Muscle of back (tissue), 11 donors: ENCODE measurements around the gene SMCO2. TPM values are rescaled to one million over a fixed set of nuclear protein-coding genes. Genes with fewer than 3 reads are reported as not detected.

Source experiments
- DNase-seq, 3 donors: peaks; one replicate each; pipeline versions ENCODE4 v3.0.0 to v3.0.0-alpha.2; 2013
- polyA plus RNA-seq, 10 donors: library from polyadenylated mRNA; unstranded; fragments of 120-200 nt; gene quantifications; one replicate each; pipeline ENCODE4 v1.2.1, GENCODE V29; 2013; ENCODE audit not compliant: insufficient read length in 10 of 10

SMCO2 gene
- polyA plus RNA-seq, 10 donors: not detected

DNA sequence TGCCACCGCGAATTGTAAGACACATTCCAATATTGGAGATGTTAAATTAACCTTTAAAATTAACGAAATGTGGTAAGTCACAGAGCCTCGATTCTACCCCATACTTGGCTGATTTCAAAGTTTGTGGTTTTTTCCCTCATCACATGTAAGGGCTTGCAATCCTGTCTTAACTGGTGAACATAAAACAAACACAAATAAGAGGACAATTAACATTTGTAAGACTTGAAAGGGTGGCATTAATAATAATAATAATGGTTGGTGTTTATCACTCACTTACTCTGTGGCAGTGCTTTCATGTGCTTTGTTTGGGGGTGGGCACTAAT is 104.1 kb downstream of the SMCO2 start:
- DNase-seq: no peak

DNA sequence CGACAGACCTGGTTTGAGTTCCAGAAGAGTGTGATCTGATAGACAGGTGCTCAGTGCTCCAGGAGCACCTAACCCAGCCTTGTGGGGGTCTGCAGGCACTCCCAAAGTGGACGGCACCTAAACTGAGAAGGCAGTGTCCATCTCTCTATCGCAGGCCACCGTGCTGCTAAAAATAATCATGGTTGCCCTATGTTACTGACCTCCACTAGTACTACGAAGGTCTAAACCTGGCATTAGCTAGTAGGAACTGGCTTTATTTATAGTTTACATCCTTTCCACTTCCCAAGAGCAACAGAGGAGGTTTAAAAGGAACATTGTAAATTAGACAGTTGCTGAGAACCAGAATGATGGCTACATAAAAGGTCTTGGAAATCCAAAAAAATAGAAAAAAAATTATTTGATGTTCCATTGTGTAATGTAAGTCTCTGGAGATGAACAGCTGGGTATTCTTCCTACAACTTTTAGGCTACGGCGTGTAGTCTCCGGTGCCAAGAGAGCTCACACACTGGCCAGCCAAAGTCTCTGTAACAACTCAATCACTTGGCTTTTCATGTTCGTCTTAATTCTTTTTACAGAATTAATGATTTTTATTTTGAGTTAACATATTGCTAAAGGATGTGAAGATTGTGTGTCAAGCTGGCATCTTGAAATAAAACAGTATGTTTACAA is 104.8 kb downstream of the SMCO2 start:
- no peak for DNase-seq

Other genes starting within 250 kb of the SMCO2 start
- gene STK38L, start 202.4 kb upstream of the SMCO2 start, polyA plus RNA-seq: 10 to 100 TPM; 15.7 to 25.8 (median 20.7) TPM
- 1 to 10 TPM; 1.5 to 3.0 (median 1.9) TPM for gene BMAL2, start 113.9 kb upstream of the SMCO2 start, polyA plus RNA-seq
- gene PPFIBP1, start 77.5 kb downstream of the SMCO2 start, polyA plus RNA-seq: 10 to 100 TPM; 23.2 to 51.9 (median 35.8) TPM
- 1 to 10 TPM in 9 of 10 donors, under 1 TPM in 1; 0.34 to 2.4 (median 1.2) TPM for gene REP15, start 249.7 kb downstream of the SMCO2 start, polyA plus RNA-seq